Calu3 (cell line): Measurements from ENCODE around the gene PAQR3. TPM values are rescaled to one million over a fixed set of nuclear protein-coding genes. Genes with fewer than 3 reads are reported as not detected.

ENCODE experiments used
- BruUV-seq: library from RNA; stranded (reverse); fragments of 400-500 nt; replicated peaks from 2 replicates; lab custom pipeline; 2021; lab: Mats Ljungman, UMichigan
- CTCF ChIA-PET: fragments of 300-600 bp; sonication (Branson Sonifier 250); formaldehyde crosslinking; loops from one replicate; lab custom pipeline; 2022; ENCODE audit warnings: antibody characterized with exemption; lab: Charles Lee
- DNase-seq: peaks from one replicate; pipeline ENCODE4 v3.0.0; 2022
- H3K27ac Mint-ChIP-seq: one replicate; pipeline ENCODE4 v1.8.0; 2022; ENCODE audit warnings: mixed read lengths; ENCODE audit not compliant: unreplicated experiment
- H3K27me3 Mint-ChIP-seq: one replicate; pipeline ENCODE4 v1.8.0; 2022; ENCODE audit warnings: mixed read lengths; ENCODE audit not compliant: unreplicated experiment
- H3K36me3 Mint-ChIP-seq: one replicate; pipeline ENCODE4 v1.8.0; 2022; ENCODE audit warnings: mild to moderate bottlenecking, moderate library complexity, mixed read lengths; ENCODE audit not compliant: insufficient read depth, unreplicated experiment
- H3K4me1 Mint-ChIP-seq: one replicate; pipeline ENCODE4 v1.8.0; 2022; ENCODE audit warnings: mild to moderate bottlenecking, low read depth, mixed read lengths; ENCODE audit not compliant: unreplicated experiment
- H3K4me3 Mint-ChIP-seq: one replicate; pipeline ENCODE4 v1.8.0; 2022; ENCODE audit warnings: mild to moderate bottlenecking, low read depth, moderate library complexity, mixed read lengths; ENCODE audit not compliant: unreplicated experiment
- H3K9me3 Mint-ChIP-seq: one replicate; pipeline ENCODE4 v1.8.0; 2022; ENCODE audit warnings: low read depth, mixed read lengths; ENCODE audit not compliant: unreplicated experiment
- intact Hi-C: fragments of 100-400 bp; cut with micrococcal nuclease; formaldehyde crosslinking; loops from one replicate; pipeline ENCODE4 v1.10.0; 2022; ENCODE audit not compliant: unreplicated experiment
- total RNA-seq: library from RNA; stranded (reverse); gene quantifications from 2 replicates; pipeline ENCODE4 v1.2.3, GENCODE V29; 2022
- TF ChIP-seq, protein P1 (sequence below): fragments of 200-600 bp; IDR thresholded peaks from one replicate; pipeline ENCODE4 v1.8.0; 2022; ENCODE audit warnings: antibody characterized with exemption; ENCODE audit not compliant: unreplicated experiment

Gene PAQR3
- total RNA-seq, 1 experiment from 2014 or later, result 14.1 TPM

- no peak overlapping the region for H3K27ac Mint-ChIP-seq
Measured at GRCh38 chr4:78885598-78885997, 53.6 kb downstream of the PAQR3 start.

DNA sequence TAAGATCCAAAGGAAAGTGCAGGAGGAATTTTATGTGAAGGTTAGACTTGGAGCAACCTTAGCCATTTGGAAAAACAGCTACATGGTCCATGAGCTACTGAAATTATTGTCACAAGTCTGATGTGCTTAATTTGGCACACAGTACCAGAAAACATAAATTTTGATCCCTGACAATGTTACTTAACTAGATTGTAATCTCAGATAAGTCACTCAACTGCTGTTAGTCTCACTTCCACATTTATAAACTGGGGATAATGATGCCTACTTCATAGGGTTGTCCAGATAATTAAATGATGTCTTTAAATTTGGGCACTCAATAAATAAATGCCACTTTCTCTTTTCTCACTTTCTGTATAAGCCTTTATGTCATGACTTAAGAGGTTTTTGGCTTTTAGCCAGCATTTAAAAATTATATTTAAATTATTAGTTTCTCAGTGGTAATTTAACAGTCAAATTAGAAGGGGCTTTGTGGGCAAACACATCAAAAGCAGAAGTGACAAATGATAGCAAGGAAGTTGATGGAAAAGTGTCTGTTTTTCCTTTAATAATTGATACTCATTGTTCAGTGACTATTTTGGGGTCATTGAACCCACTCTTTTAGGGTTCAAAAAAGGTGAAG is 58.3 kb downstream of the PAQR3 start:
- intact Hi-C loops, result no loop called here
- DNase-seq, result no peak
- Mint-ChIP-seq H3K27me3 (no peaks in the 10 kb centered on the region), H3K9me3 (no peaks in the 10 kb centered on the region), H3K27ac (no peak overlapping the region), H3K4me3 (no peak overlapping the region), H3K36me3 (no peaks in the 10 kb centered on the region), H3K4me1 (no peaks in the 10 kb centered on the region)
- TF ChIP-seq, protein P1, sequence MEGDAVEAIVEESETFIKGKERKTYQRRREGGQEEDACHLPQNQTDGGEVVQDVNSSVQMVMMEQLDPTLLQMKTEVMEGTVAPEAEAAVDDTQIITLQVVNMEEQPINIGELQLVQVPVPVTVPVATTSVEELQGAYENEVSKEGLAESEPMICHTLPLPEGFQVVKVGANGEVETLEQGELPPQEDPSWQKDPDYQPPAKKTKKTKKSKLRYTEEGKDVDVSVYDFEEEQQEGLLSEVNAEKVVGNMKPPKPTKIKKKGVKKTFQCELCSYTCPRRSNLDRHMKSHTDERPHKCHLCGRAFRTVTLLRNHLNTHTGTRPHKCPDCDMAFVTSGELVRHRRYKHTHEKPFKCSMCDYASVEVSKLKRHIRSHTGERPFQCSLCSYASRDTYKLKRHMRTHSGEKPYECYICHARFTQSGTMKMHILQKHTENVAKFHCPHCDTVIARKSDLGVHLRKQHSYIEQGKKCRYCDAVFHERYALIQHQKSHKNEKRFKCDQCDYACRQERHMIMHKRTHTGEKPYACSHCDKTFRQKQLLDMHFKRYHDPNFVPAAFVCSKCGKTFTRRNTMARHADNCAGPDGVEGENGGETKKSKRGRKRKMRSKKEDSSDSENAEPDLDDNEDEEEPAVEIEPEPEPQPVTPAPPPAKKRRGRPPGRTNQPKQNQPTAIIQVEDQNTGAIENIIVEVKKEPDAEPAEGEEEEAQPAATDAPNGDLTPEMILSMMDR, result no peak
- no TSS peak for BruUV-seq
- CTCF ChIA-PET, result interaction anchor here (0.6 kb wide), 1 partner anchor 945 kb away, joined by 4 read pairs; no protein-coding TSS in a partner anchor

More at GRCh38 chr4:78885598-78885997, 53.6 kb downstream of the PAQR3 start:
- intact Hi-C loops, result no loop called here
- no peaks in the 10 kb centered on the region for H3K4me1 Mint-ChIP-seq
- TF ChIP-seq, protein P1, result no peak
- BruUV-seq, result no TSS peak
- H3K36me3 Mint-ChIP-seq, result no peaks in the 10 kb centered on the region
- H3K27me3 Mint-ChIP-seq, result no peaks in the 10 kb centered on the region
- no peak overlapping the region for H3K4me3 Mint-ChIP-seq
- CTCF ChIA-PET, result interaction anchor here (0.9 kb wide), 1 partner anchor 14 kb away, joined by 3 read pairs; no protein-coding TSS in a partner anchor
- H3K9me3 Mint-ChIP-seq, result no peaks in the 10 kb centered on the region
- no peak for DNase-seq

- Mint-ChIP-seq H3K36me3 (no peaks in the 10 kb centered on the region), H3K27ac (no peak overlapping the region), H3K27me3 (no peaks in the 10 kb centered on the region), H3K9me3 (no peaks in the 10 kb centered on the region), H3K4me3 (no peak overlapping the region), H3K4me1 (no peaks in the 10 kb centered on the region)
- TF ChIP-seq, protein P1, result no peak
- no TSS peak for BruUV-seq
- DNase-seq, result no peak
- CTCF ChIA-PET, result no interaction called here
- intact Hi-C loops, result no loop called here
Measured at GRCh38 chr4:78878031-78878430, 61.2 kb downstream of the PAQR3 start.

GRCh38 chr4:78876568-78877320 is 62.5 kb downstream of the PAQR3 start:
- Mint-ChIP-seq H3K4me1 (no peaks in the 10 kb centered on the region), H3K36me3 (no peaks in the 10 kb centered on the region), H3K27ac (no peak overlapping the region), H3K27me3 (no peaks in the 10 kb centered on the region), H3K4me3 (no peak overlapping the region), H3K9me3 (no peaks in the 10 kb centered on the region)
- intact Hi-C loops, result no loop called here
- CTCF ChIA-PET, result no interaction called here
- no TSS peak for BruUV-seq
- TF ChIP-seq, protein P1, result no peak
- DNase-seq, result no peak
